Keratinocyte (primary cell): Measurements from ENCODE around the gene ACOT4. TPM values are rescaled to one million over a fixed set of nuclear protein-coding genes. Genes with fewer than 3 reads are reported as not detected.

Experiments
- DNase-seq: peaks from one replicate; pipeline ENCODE4 v3.0.0-alpha.2; 2011; ENCODE audit warnings: low read depth, missing footprints, low spot score
- FAIRE-seq: peaks from 2 replicates; lab custom pipeline; 2011; peaks lifted over from hg19 to GRCh38; lab: Jason Lieb, UNC
- H2AFZ ChIP-seq: 2 replicates; pipeline ENCODE4 v1.6.0; 2012; ENCODE audit warnings: low read length, control low read depth, inconsistent platforms; ENCODE audit not compliant: control insufficient read depth
- H3K27ac ChIP-seq: 2 replicates; pipeline ENCODE4 v1.5.1; 2011; ENCODE audit warnings: low read length; ENCODE audit not compliant: control insufficient read depth, insufficient read depth
- H3K27me3 ChIP-seq: 3 replicates; pipeline ENCODE4 v1.6.0; 2011; ENCODE audit warnings: low read length; ENCODE audit not compliant: control insufficient read depth, insufficient read depth; ENCODE audit errors: extremely low read depth
- H3K36me3 ChIP-seq, 2 experiments: 2 replicates in 1 of 2; 3 replicates in 1 of 2; pipeline ENCODE4 v1.5.1; 2011; ENCODE audit warnings: low read length in 2 of 2, mild to moderate bottlenecking in 1 of 2; ENCODE audit not compliant: control insufficient read depth in 2 of 2, insufficient read depth in 2 of 2; ENCODE audit errors: extremely low read depth in 1 of 2
- H3K4me1 ChIP-seq: 3 replicates; pipeline ENCODE4 v1.5.1; 2011; ENCODE audit warnings: low read length; ENCODE audit not compliant: control insufficient read depth, insufficient read depth; ENCODE audit errors: extremely low read depth
- H3K4me2 ChIP-seq: 3 replicates; pipeline ENCODE4 v1.6.0; 2011; ENCODE audit warnings: low read depth, low read length; ENCODE audit not compliant: control insufficient read depth, insufficient read depth; ENCODE audit errors: extremely low read depth
- H3K4me3 ChIP-seq, 3 experiments: fragments of 200-600 bp in 1 of 3; sonication (generic) in 1 of 3; 2 replicates in 2 of 3; 3 replicates in 1 of 3; pipeline ENCODE4 v1.5.1; 2011 to 2016; ENCODE audit warnings: low read length in 3 of 3, mild to moderate bottlenecking in 3 of 3, control low read depth in 2 of 3, inconsistent platforms in 1 of 3, low read depth in 1 of 3, mixed read lengths in 1 of 3, mixed run types in 1 of 3, moderate library complexity in 1 of 3; ENCODE audit not compliant: control insufficient read depth in 2 of 3, insufficient read depth in 2 of 3; ENCODE audit errors: extremely low read depth in 1 of 3
- H3K79me2 ChIP-seq: 2 replicates; pipeline ENCODE4 v1.6.0; 2012; ENCODE audit warnings: low read length; ENCODE audit not compliant: control insufficient read depth, insufficient read depth
- H3K9ac ChIP-seq: 3 replicates; pipeline ENCODE4 v1.6.0; 2011; ENCODE audit warnings: low read length; ENCODE audit not compliant: control insufficient read depth, insufficient read depth; ENCODE audit errors: extremely low read depth
- H3K9me1 ChIP-seq: 3 replicates; pipeline ENCODE4 v1.6.0; 2011; ENCODE audit warnings: low read length; ENCODE audit not compliant: control insufficient read depth, insufficient read depth; ENCODE audit errors: extremely low read depth
- H3K9me3 ChIP-seq: 2 replicates; pipeline ENCODE4 v1.5.1; 2012; ENCODE audit warnings: low read depth, low read length; ENCODE audit not compliant: control insufficient read depth
- H4K20me1 ChIP-seq: 3 replicates; pipeline ENCODE4 v1.6.0; 2011; ENCODE audit warnings: low read length; ENCODE audit not compliant: control insufficient read depth, insufficient read depth; ENCODE audit errors: extremely low read depth
- EZH2 ChIP-seq: IDR thresholded peaks from one replicate; pipeline ENCODE4 v1.6.1; 2012; ENCODE audit warnings: inconsistent platforms, mild to moderate bottlenecking, low read length, moderate library complexity
- dilution Hi-C: fragments of 300-500 bp; cut with MboI; formaldehyde crosslinking; loops from one replicate; pipeline ENCODE4 v1.7.0; 2020; ENCODE audit warnings: low sequenced_read_pairs; ENCODE audit not compliant: extremely low pct_ligation_motif_present
- polyA plus RNA-seq, 5 experiments: library from polyadenylated mRNA; depleted of rRNA in 3 of 5; stranded (reverse) in 3 of 5; stranded (forward) in 1 of 5; unstranded in 1 of 5; fragments of >200 nt; gene quantifications; 1 replicate in 1 of 5; 2 replicates in 3 of 5; 3 replicates in 1 of 5; pipeline versions ENCODE4 v1.2.1 to v1.2.3, GENCODE V29; 2011 to 2012; ENCODE audit warnings: missing spikeins in 2 of 5, low read depth in 1 of 5, low replicate concordance in 1 of 5
- TF ChIP-seq, protein P1 (sequence below), 3 experiments: IDR thresholded peaks in 1 of 3; conservative IDR thresholded peaks in 1 of 3; optimal IDR thresholded peaks in 1 of 3; 2 replicates in 2 of 3; 3 replicates in 1 of 3; pipeline versions ENCODE3 to v1.5.1; 2011; ENCODE audit warnings: low read length in 3 of 3, mild to moderate bottlenecking in 3 of 3, moderate library complexity in 2 of 3, control low read depth in 1 of 3, inconsistent platforms in 1 of 3; ENCODE audit not compliant: insufficient read depth in 2 of 3; ENCODE audit errors: extremely low read depth in 1 of 3

Gene ACOT4
- polyA plus RNA-seq, 1 donor (not counting 4 experiments of a cell fraction or from before 2014, with no cell fraction given): 0.29 TPM

DNA sequence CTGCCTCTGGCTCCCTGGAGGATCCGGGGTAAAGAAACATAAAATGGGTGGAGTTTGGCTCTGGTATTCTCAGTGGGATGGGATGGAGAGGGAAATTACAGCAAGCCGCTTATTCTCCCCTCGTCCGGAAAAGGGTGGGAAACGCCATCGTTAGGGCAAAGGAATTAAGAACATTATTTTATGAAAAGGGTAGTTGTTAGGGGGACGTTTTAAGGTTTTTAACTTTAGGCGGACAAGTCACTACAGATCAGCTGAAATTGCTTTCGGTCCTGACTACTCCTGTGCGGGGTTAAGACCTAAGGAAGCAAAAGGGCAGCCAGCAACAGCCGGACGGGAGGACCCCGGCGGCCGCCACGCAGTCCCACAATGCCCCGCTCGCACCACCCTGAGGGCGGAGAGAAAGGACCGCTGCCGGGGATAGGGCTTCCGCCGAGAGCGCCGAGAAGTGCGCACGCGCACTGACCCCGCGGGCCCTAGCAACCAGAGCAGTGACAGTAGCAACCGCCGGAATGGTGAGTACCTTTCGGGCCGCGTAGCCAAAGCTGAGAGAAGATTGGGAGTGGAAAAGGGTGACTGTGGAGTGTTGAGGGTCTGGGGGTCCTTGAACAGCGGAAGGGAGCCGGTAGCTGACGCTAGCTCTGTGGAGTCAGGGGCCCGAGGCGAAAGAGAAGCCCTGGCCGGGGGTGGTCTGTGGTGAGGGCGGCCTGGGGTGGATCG is 53.0 kb downstream of the ACOT4 start, which contains the start of gene DNAL1:
Gene DNAL1 (plus strand): TSS at position 456 of the 717 bp plus-strand sequence. CDS start 54 bp downstream, at position 510.
- Histone ChIP-seq H3K79me2 (peaks cover 1% of the 10 kb centered on the region), H2AFZ (peak within 1 kb of the TSS; percentile 96), H3K27ac (peak within 1 kb of the TSS; percentile 72), H3K4me1 (peaks cover 6% of the 10 kb centered on the region), H3K4me3 (peak within 1 kb of the TSS; percentile 61 to 95 (median 74)), H3K9me3 (no peaks in the 10 kb centered on the region), H3K9ac (peak within 1 kb of the TSS; percentile 80), H3K27me3 (no peaks in the 10 kb centered on the region), H3K4me2 (peak within 1 kb of the TSS; percentile 91), H4K20me1 (no peaks in the 10 kb centered on the region), H3K9me1 (no peaks in the 10 kb centered on the region), H3K36me3 (no peaks in the 10 kb centered on the region)
- dilution Hi-C loops: no loop called here
- peak; percentile 49 for FAIRE-seq
- no peak for TF ChIP-seq EZH2
- TF ChIP-seq, protein P1, sequence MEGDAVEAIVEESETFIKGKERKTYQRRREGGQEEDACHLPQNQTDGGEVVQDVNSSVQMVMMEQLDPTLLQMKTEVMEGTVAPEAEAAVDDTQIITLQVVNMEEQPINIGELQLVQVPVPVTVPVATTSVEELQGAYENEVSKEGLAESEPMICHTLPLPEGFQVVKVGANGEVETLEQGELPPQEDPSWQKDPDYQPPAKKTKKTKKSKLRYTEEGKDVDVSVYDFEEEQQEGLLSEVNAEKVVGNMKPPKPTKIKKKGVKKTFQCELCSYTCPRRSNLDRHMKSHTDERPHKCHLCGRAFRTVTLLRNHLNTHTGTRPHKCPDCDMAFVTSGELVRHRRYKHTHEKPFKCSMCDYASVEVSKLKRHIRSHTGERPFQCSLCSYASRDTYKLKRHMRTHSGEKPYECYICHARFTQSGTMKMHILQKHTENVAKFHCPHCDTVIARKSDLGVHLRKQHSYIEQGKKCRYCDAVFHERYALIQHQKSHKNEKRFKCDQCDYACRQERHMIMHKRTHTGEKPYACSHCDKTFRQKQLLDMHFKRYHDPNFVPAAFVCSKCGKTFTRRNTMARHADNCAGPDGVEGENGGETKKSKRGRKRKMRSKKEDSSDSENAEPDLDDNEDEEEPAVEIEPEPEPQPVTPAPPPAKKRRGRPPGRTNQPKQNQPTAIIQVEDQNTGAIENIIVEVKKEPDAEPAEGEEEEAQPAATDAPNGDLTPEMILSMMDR (optimal IDR thresholded peaks at IDR 0.05 in 1 of 3, IDR thresholded peaks at IDR 0.05 in 1 of 3, conservative IDR thresholded peaks at IDR 0.05 in 1 of 3; ENCODE audit: extremely low read depth in 1 of 3, insufficient read depth in 2 of 3, low read length in 3 of 3): no peak
- DNase-seq: no peak

DNA sequence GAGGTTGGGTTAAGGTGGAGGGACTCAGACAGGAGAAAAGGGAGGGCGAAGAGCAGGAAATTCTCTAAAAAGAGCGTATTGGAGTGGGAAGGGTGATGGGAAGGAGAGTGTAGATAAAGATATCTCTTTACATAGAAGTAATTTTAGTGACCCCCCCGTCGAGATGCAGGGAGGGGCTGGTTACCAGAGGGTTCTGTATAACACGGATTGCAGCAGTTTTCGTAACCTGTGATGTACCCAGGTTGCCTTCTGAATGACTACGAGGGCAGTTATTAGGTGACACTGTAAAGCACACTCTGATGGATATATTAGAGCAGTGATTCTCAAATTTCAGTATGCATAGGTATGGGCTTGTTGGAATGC is 53.6 kb downstream of the ACOT4 start:
- DNase-seq: no peak
- Histone ChIP-seq H3K4me3 (peak overlapping the region; percentile 61 to 95 (median 74)), H2AFZ (peak overlapping the region; percentile 96), H3K79me2 (peaks cover 1% of the 10 kb centered on the region), H3K9me3 (no peaks in the 10 kb centered on the region), H3K9me1 (no peaks in the 10 kb centered on the region), H4K20me1 (no peaks in the 10 kb centered on the region), H3K4me2 (peak overlapping the region; percentile 91), H3K36me3 (no peaks in the 10 kb centered on the region), H3K4me1 (peaks cover 6% of the 10 kb centered on the region), H3K27me3 (no peaks in the 10 kb centered on the region), H3K27ac (peak overlapping the region; percentile 72), H3K9ac (peak overlapping the region; percentile 80)
- FAIRE-seq: peak; percentile 39
- no peak for TF ChIP-seq EZH2
- TF ChIP-seq, protein P1 (optimal IDR thresholded peaks at IDR 0.05 in 1 of 3, IDR thresholded peaks at IDR 0.05 in 1 of 3, conservative IDR thresholded peaks at IDR 0.05 in 1 of 3; ENCODE audit: extremely low read depth in 1 of 3, insufficient read depth in 2 of 3, low read length in 3 of 3): no peak
- dilution Hi-C loops: no loop called here

Other genes with a start within 250 kb of the ACOT4 start
- 108 to 122 TPM (median 110 TPM) in 3 replicates for gene NUMB, start 133.3 kb upstream of the ACOT4 start, polyA plus RNA-seq
- 7.7 to 12.5 TPM (median 9.2 TPM) in 3 replicates for gene RIOX1, start 100.9 kb upstream of the ACOT4 start, polyA plus RNA-seq
- 5.4 to 8.7 TPM (median 6.1 TPM) in 3 replicates for gene ACOT1, start 54.7 kb upstream of the ACOT4 start, polyA plus RNA-seq
- gene HEATR4, start 32.9 kb upstream of the ACOT4 start, polyA plus RNA-seq: 0.12 to 0.24 TPM (median 0.16 TPM) in 3 replicates
- 5.4 to 7.5 TPM (median 6.9 TPM) in 3 replicates for gene ACOT2, start 22.7 kb upstream of the ACOT4 start, polyA plus RNA-seq
- gene ACOT6, start 20.6 kb downstream of the ACOT4 start, polyA plus RNA-seq: not detected in 3 replicates
- gene DNAL1, start 53.1 kb downstream of the ACOT4 start, polyA plus RNA-seq: 2.9 to 8.4 TPM (median 5.6 TPM) in 3 replicates
- gene PNMA1, start 122.5 kb downstream of the ACOT4 start, polyA plus RNA-seq: 5.9 to 16.8 TPM (median 8.2 TPM) in 3 replicates